HG02973 (cell line): ENCODE results near the gene CFAP251.
"Not testable (repeated sequence)": the region's sequence is repeated elsewhere in the genome, so short reads cannot be mapped to it uniquely, and the experiment has no call there.

ENCODE experiments used
- ATAC-seq: cut with Tn5 transposase; IDR thresholded peaks from one replicate; pipeline ENCODE4 v1.9.1; 2021; ENCODE audit warnings: moderate library complexity; ENCODE audit not compliant: unreplicated experiment

The CFAP251 gene

DNA sequence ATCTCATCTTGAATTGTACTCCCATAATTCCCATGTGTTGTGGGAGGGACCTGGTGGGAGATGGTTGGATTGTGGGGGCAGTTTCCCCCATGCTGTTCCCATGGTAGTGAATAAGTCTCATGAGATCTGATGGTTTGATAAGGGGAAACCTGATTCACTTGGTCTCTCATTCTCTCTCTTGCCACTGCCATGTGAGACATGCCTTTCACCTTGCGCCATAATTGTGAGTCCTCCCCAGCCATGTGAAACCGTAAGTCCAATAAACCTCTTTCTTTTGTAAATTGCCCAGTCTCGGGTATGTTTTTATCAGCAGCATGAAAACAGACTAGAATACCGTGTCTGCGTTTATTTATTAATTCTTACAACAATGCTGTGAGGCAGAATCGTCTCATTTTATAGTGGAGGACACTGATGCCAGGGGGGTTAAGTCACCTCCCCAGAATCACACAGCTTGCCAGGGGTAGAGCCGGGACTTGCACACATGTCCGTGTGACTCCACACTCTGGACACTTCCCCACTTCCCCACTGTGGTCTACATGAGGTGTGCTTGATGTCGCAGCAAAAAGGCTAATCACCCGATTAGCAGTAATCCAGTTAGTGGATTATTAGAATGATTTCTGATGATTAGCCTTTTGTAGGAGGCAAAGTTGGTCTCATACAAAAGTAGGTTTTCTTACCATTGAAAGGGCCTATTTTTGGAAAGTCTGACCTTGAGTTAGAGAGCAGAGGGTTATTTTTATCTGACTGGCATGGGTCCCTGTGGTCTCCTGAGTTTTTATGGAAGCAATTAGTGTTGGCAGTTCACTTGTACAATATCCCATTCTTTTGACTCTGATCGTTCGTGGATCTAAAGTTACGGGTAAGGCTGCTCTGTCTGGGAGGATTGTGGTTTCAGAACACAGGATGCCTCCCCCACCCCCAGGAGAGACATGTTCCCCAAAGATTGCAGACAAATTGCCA, 55.9 kb downstream of the CFAP251 start:
- ATAC-seq, result no peak

DNA sequence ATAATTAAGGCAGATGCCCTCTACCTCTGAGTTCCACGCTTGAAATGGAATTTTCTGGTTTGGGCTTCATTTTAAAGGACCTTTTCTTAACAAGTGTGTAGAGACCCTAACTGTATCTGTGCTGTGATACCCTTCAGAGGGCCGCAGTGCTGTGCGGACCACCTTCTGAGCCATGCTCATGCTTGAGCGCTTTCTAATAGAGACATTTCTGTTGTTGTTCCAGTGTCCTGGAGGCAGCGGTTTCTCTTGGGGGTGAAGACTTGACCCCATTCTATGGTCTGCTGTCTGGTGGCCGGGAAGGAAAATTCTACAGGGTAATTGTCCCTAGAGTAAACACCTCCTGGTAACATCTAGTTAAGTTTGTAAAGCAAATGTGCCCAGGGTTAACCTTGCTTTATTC, 56.6 kb downstream of the CFAP251 start:
- no peak for ATAC-seq

- ATAC-seq, result no peak
Measured at GRCh38 chr12:121976950-121977349, 58.6 kb downstream of the CFAP251 start.

DNA sequence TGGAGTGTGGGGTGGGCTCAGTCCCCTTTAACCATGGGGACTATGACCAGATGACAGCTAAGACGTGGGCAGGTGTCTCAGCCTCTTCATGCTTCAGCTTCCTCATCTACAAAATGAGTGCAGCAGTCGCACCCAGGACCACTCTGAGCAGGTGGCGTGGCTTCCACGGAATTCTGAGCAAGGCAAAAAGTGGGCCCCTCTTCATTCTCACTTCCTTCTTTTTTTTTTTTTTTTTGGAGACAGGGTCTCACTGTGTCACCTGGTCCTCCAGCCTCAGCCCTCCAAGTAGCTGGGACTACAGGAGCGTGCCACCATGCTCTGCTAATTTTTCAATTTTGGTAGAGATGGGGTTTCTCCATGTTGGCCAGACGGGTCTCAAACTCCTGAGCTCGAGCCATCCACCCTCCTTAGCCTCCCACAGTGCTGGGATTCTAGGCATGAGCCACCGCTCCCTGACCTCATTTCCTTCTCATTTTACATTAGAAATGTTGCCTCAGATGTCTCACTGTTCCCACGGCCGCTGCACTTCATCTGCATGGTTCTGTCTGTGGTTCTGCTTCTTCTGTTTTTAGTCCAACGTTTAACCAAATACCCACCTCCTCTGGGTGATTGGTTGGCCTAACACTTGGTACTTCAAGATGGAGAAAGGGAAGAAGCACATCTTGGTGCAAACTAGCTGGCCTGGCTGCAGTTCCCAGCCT, 61.9 kb downstream of the CFAP251 start:
- ATAC-seq, result no peak

DNA sequence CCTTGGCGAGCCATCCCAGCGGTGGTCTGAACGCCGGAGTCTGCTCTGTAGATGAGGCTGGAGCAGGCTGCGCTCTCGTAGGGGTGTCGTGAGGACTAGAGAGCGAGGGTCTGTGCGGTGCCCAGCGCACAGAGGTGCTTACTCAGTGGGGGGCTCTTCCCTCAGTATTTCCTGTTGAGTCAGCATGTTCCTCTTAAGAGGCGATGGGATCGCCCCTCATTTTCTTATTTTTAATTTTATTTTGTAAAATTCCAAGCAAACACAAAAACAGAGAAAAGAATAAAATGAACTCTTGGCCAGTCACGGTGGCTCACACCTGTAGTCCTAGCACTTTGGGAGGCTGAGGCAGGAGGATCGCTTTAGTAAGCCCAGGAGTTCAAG, 62.5 kb downstream of the CFAP251 start:
- no peak for ATAC-seq

DNA sequence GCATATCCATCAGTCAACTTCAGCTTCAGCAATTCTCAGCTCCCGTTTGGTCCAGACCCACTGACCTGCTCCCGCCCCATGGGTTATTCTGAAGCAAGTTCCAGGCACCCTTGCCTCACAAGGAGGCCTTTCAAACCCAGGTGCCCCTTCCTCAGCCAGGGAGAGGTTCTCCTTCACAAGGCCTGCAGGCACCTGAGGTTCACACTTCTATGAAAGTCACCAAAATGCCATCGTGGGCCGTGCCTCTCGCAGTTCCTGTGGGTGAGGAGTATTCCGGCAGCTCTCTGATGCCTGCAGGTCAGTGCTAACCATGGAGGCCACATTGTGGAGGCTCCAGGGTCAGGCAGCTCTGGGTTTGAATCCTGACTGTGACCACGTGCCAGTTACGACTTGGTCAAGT, 63.1 kb downstream of the CFAP251 start:
- no peak for ATAC-seq

GRCh38 chr12:121982950-121983349, 64.6 kb downstream of the CFAP251 start:
- no peak for ATAC-seq

GRCh38 chr12:121983536-121984210, 65.3 kb downstream of the CFAP251 start:
- no peak for ATAC-seq

- no peak for ATAC-seq
Measured at GRCh38 chr12:121986489-121987245, 68.3 kb downstream of the CFAP251 start.

GRCh38 chr12:121988519-121988918, 70.1 kb downstream of the CFAP251 start:
- ATAC-seq, result not testable (repeated sequence)

DNA sequence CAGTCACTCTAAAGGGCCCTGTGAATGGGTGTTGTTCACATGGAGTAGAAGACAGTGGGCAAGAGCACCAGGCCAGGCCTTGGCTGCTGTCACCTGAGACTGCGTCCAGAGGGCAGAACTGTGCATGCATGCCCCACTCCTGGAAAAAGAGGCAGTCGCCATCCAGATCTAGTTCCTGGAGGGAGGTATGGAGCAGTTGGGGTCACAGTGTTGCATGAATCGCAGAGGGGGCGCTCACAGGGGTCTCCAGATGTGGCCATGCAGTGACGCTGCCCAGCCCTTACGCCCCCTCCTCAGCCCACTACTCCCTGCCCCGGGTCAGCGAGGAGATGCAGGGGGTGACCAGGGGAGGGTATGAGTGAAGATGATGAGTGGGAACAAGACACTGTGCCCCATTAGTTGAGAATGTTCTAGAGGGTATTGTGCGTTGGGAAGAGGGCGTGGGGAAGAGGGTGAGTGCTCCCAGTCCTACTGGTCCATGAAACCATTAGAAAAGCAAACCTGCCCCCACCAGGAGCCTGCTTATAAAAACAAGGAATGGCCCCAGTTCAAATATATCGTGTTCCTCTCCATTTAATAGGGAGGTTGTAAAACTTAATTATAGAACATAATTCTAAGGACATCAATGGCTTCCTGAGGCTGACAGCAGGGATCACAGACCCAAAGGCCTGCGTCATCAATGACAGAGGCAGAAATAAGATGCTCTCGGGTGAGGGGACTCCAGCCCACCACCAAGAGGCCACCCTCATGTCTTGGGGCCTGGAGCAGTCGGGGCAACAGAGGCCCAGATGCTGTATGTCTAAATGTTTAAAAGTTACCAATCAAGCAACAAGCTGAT, 71.1 kb downstream of the CFAP251 start:
- no peak for ATAC-seq

DNA sequence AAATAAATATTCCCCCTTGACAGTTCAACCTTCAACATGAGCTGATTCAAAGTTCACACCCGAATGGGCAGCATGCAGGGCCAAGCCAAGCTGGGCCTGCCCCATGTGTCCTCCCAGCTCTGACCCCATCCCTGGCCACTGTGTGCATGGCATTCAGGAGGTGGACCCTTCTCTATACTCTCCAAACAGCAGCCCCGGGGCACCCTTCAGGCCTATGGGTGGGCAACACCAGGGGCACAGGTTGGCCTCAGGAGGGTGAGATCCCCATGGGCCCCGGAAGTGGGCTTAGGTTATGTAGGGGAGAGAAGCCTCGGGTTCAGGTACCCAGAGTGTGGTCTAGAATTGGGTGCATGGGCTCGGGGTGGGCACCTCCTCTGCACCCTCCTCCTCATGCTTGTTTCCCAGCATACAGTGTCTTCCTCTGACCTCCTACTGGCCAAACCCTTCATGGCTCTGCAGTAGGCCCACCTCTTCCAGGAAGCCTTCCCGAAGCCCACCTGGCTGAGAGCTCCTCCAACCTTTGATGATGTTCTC, 71.8 kb downstream of the CFAP251 start:
- ATAC-seq, result no peak

DNA sequence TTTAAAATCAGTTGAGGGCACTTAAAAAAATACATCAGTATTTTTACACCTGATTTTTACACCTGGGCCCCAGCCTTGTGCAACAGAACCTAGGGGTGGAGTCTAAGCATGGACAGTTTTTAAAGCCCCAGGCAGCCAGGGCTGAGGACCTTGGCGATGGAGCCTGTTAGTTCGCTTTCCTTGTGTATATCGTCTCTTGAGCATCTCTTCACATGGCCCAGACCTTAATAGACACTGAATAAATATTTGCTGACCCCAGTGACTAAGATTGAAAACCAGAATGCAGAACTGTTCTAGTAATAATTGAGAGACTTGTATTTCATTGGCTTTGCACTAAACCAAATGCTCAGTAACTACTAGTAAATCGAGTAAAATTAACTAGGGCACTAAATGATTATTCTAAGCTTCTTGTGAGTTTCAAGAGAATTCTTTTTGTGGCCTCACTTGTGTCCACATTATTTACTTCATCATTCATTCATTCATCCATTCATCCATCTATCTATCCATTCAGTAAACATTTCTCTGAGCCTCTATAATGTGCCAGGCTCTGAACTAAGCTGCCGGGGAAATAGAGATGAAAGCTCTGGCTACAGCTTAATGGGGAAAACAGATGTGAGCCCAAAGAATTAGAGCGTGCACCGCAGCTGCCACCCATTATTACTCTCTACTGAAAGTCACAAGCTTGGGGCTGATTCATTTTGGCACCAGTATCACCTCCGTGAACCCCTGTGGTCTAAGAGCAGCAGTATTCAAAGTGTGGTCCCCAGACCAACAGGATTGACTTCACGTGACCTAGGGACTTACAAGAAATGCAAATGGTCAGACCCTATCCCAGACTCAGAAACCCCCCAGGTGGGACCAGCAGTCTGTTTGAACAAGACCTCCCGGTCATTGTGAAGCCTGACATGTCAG, 72.6 kb downstream of the CFAP251 start:
- peak; percentile 73 for ATAC-seq

DNA sequence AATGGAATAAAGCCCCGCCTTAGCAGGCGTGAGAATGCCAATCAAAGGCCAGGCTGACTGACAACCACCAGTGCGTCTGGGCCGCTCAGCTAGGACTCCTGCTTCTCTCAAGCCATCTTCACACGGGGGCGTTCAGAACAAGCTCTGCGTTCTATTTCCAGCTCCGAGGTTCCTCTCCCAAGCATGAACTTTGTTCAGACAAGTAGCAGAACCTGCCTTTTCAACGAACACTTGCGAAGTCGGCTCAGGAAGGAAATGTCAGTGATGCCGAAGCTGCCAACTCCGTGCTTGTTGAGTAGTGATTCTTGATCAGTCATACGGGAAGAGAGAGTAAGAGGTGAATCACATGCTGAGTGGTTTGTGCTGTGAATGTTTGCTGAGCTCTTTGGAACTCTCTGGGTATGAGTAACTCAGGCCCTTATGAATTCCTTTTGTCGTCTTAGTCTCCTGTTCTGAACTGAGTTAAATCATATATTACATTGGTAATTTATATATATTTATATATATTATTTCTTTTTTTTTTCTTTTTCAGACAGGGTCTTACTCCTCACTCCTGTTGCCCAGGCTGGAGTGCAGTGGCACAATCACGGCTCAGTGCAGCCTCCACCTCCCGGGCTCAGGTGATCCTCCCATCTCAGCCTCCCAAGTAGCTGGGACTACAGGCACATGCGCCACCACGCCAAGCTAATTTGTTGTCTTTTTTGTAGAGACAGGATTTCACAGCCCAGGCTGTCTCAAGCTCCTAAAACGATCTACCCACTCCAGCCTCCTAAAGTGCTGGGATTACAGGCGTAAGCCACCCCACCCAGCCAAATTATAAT, 73.9 kb downstream of the CFAP251 start:
- peak; percentile 73 for ATAC-seq

GRCh38 chr12:121996050-121996944, 77.9 kb downstream of the CFAP251 start:
- no peak for ATAC-seq

GRCh38 chr12:121996945-121997612, 78.7 kb downstream of the CFAP251 start:
- ATAC-seq, result no peak
